ENCODE data around the gene DHRSX.

Gene DHRSX

DNA sequence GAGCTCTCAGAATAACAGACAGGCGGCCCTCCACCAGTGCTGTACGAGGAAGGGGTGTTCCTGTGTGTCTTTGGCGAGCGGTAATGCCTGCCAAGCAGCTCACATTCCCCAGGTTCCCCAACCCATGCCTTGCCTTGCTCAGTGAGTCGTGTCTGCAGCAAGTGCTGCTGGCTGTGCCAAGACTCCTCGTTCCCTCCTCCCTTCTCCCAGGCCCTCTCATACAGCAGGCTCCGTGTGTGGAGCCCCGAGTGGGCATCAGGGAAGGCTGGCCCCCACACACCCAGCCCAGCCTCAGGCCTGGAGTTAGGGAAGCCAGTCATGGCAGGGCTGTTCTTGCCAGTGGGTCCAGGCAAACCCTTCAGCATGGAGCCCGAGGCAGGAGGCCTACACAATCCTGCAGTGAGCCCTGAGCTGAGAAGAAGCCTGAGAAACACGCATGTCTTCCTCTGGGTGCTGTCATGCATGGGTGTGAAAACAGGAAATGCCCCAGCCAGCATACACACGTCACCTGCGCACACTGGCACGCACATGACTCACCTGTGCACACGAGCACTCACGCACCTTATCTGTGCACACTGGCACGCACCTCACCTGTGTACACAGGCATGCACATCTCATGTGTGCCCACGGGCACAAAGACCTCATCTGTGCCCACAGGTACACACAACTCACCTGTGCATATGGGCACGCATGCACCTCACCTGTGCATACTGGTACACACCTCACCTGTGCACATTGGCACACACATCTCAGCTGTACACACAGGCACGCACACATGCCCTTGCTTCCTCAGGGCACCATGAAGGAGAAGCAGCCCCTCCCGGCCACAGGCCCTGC is 238.7 kb downstream of the DHRSX start:
- DNase-seq (ENCODE audit: low read depth), result no peak
- TF ChIP-seq, protein P1, sequence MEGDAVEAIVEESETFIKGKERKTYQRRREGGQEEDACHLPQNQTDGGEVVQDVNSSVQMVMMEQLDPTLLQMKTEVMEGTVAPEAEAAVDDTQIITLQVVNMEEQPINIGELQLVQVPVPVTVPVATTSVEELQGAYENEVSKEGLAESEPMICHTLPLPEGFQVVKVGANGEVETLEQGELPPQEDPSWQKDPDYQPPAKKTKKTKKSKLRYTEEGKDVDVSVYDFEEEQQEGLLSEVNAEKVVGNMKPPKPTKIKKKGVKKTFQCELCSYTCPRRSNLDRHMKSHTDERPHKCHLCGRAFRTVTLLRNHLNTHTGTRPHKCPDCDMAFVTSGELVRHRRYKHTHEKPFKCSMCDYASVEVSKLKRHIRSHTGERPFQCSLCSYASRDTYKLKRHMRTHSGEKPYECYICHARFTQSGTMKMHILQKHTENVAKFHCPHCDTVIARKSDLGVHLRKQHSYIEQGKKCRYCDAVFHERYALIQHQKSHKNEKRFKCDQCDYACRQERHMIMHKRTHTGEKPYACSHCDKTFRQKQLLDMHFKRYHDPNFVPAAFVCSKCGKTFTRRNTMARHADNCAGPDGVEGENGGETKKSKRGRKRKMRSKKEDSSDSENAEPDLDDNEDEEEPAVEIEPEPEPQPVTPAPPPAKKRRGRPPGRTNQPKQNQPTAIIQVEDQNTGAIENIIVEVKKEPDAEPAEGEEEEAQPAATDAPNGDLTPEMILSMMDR (IDR thresholded peaks at IDR 0.05; ENCODE audit: low read depth, low read length), result no peak
- TF ChIP-seq MYC (IDR thresholded peaks at IDR 0.05; ENCODE audit: low read depth, low read length) (no peak), POLR2A (IDR thresholded peaks at IDR 0.05; ENCODE audit: extremely low read depth, insufficient read length) (no peak)
- TF ChIP-seq, protein P2, sequence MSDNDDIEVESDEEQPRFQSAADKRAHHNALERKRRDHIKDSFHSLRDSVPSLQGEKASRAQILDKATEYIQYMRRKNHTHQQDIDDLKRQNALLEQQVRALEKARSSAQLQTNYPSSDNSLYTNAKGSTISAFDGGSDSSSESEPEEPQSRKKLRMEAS (IDR thresholded peaks at IDR 0.05; ENCODE audit: low read depth, low read length), result no peak

DNA sequence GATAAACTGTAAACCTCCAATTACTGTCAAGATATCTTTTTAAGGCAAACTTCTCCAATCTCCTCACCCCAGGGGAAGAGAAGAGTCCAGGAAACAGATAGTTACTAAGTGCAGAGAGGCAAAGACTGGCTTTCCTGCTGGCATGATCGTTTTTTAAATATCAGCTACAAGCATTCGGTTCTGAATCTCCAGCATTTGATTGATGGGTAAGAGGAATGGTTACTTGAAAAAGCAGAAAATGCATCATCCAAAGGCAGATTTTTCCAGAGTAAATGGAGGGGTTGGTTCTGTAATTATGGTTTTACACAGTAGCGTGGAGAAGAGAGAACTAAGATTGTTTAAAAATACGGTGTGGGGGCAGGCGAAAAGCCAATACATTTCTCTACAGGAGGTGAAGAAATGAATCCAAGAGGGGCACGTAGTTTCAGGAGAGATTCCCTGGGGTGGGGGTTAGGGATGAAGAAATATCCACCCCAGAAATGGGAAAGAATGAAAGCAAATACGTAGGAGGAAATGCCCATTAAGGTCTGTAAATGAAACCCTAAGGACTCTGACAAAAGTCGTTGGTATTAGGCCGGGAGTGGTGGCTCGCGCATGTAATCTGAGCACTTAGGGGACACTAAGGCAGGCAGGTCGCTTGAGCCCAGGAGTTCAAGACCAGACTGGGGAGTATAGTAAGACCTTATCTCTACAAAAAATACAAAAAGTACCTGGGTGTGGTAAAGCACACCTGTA is 248.3 kb downstream of the DHRSX start:
- TF ChIP-seq MYC (IDR thresholded peaks at IDR 0.05; ENCODE audit: low read depth, low read length), result no peak
- TF ChIP-seq POLR2A (IDR thresholded peaks at IDR 0.05; ENCODE audit: extremely low read depth, insufficient read length), result no peak
- TF ChIP-seq, protein P1 (IDR thresholded peaks at IDR 0.05; ENCODE audit: low read depth, low read length), result no peak
- TF ChIP-seq, protein P2 (IDR thresholded peaks at IDR 0.05; ENCODE audit: low read depth, low read length), result no peak
- DNase-seq (ENCODE audit: low read depth), result no peak
- H3K4me3 ChIP-seq (ENCODE audit: low read depth, low read length), result no peak overlapping the region

More for the DNA sequence above, 238.7 kb downstream of the DHRSX start:
- H3K4me3 ChIP-seq (ENCODE audit: low read depth, low read length), result no peak overlapping the region

DNA sequence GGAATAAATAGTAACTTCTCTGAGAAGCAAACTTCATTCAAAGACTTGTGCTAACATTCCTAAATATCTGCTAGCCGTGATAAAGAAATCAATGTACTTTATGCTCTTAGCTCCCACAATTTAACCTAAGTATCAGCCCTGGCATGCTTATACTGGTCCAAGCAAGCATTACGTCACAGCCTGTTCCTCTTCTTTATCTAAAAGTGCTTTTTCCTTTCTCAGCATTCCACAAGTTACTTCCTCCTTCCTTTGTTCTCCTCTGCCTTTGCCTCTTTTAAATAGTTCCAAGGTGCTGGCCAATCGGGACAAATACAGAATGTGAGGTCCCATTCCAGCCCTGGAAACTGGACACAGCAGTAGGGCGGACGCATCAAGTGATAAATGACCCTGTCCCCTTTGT is 249.6 kb downstream of the DHRSX start:
- H3K4me3 ChIP-seq (ENCODE audit: low read depth, low read length), result no peak overlapping the region
- no peak for DNase-seq (ENCODE audit: low read depth)
- TF ChIP-seq, protein P1 (IDR thresholded peaks at IDR 0.05; ENCODE audit: low read depth, low read length), result no peak
- TF ChIP-seq POLR2A (IDR thresholded peaks at IDR 0.05; ENCODE audit: extremely low read depth, insufficient read length) (no peak), MYC (IDR thresholded peaks at IDR 0.05; ENCODE audit: low read depth, low read length) (no peak)
- TF ChIP-seq, protein P2 (IDR thresholded peaks at IDR 0.05; ENCODE audit: low read depth, low read length), result no peak

DNA sequence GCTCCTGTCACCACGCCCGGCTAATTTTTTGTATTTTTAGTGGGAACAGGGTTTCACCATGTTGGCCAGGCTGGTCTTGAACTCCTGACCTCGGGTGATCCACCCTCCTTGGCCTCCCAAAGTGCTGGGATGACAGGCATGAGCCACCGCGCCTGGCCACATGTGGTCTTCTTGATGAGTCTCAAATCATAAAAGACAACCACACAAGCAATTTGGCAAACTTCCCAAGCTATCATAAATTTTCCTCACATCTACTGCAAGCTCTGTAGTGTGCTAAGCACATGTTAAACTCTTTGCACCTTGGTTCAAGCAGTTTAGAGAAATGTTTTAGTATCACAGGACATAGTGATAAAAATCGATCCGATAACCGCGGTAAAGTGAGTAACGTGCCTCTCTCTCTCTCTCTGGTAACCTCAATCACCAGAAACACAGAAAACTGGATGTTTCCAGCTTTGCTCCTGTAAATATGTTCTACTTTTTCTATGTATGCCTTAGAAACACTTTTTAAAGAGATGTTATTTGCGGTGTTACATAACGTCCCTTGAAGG is 256.8 kb downstream of the DHRSX start:
- no peak overlapping the region for H3K4me3 ChIP-seq (ENCODE audit: low read depth, low read length)
- DNase-seq (ENCODE audit: low read depth), result no peak
- no peak for TF ChIP-seq MYC (IDR thresholded peaks at IDR 0.05; ENCODE audit: low read depth, low read length)
- TF ChIP-seq, protein P2 (IDR thresholded peaks at IDR 0.05; ENCODE audit: low read depth, low read length), result no peak
- no peak for TF ChIP-seq POLR2A (IDR thresholded peaks at IDR 0.05; ENCODE audit: extremely low read depth, insufficient read length)
- TF ChIP-seq, protein P1 (IDR thresholded peaks at IDR 0.05; ENCODE audit: low read depth, low read length), result no peak

DNA sequence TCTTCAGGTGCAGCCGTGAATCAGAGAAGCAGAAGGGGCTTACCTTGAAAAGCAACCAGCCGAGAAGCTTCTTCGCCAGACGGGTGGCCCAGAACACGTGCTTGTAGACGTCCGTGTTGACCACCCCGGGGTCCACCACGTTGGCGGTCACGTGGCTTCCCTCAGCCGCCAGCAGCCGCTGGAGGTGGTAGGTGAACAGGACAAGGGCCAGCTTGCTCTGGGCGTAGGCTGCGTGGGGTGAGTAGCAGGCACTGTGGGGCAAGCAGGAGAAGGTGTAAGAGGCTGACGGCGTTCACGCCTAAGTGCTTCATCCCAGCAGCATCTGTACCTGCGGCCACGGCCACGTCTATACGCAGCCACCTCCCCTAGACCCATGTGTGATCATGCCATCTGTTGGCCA is 257.8 kb downstream of the DHRSX start:
- TF ChIP-seq, protein P1 (IDR thresholded peaks at IDR 0.05; ENCODE audit: low read depth, low read length), result no peak
- DNase-seq (ENCODE audit: low read depth), result no peak
- no peak overlapping the region for H3K4me3 ChIP-seq (ENCODE audit: low read depth, low read length)

Measured in NB4 (cell line).